Measurements from ENCODE around the gene POU3F4.

The POU3F4 gene

DNA sequence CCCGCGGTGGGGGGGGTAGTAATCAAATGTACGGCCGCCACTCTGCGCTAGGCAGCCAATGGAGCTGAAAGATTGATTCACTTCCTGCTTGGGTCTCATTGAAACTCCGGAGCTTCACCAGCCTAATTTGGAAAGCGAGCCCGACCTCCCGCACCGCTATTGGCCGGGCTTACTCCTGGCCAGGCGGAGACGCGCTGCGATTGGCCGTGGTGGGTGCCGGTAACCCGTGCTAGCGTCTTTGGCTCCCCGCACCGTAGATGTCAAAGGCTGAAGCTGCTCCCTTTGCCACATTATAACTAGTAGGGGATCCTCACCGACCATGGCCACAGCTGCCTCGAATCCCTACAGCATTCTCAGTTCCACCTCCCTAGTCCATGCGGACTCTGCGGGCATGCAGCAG is at the start of gene POU3F4:
TSS of gene POU3F4 (plus strand) at position 285 of the 400 bp plus-strand sequence. CDS start at position 320, 35 bp downstream.
- peak; percentile 83 for DNase-seq

DNA sequence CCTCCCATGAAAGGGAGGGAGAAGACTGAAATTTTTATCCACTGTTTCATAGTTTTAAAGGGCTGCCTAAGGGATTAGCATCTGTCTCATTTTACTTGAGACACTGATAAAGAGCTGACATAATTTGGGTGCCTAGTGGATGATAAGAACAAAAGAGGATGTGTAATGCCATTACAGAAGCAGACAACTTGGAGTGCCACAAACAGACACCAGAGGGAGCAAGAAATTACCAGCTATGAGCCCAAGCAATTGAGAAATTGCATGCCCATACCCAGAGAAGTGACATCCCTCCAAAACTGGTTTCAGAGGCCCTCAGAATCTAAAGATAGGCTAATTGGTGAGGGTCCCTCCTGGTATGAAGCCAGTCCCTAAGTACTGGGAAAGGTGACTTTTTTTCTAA is 38.5 kb upstream of the POU3F4 start:
- peak; percentile 58 for DNase-seq

DNA sequence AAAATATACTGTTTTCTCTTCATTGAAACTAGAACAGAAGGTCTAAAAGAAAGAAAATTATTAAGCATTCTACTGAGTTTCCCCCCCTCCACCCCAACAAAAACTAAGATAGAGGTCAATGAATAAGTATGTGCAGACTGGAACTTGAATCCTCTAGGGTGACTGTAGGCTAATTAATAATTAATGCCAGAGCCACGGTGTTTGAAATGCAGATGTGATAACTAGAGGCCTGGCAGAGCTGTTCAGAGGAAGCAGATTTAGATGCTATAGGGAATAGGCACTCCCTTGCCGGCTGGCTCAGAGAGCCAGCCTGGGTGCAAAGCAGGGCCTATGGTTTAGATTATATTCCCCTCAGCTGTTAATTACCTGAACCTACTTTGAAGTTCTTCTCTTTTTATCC is 12.2 kb upstream of the POU3F4 start:
- no peak for DNase-seq

DNA sequence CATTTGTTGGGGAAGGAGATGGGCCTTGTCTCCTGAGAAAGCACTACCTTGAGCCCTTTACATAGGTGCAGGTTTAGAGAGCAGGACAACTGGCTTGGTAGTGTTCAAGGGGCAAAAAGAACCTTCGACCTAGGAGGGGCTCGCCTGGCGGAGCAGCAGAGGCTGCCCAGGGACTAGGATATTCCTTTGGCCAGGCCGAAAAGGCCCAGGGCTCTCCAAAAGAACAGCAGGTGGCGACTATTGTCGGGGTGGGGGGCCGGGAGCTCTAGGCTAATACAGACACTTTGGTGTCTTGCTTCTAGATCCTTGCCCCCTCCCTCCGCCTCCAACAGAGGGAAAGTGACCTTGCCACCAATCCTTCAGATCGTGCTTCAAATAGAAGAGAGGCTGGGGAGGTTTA is 7.1 kb upstream of the POU3F4 start:
- DNase-seq: no peak

DNA sequence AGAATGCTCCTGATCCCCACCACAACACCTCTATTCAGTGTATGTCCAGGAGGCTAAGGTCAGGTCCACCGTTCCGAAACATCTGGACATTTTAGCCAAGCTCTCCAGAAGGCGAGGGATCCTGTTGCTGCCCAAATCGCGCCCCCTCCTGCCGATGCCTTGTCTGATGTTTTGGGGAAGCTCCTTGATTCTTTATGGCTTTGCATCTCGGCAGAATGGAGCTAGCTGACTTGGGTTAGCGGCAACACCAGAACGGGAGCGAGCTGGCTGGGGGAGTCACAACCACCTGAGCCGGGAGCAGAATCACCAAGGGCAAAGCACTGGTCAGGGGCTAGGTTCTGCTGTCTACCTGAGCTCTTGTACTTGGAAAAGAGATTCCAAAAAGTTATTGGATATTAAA is 6.6 kb upstream of the POU3F4 start:
- DNase-seq: no peak

DNA sequence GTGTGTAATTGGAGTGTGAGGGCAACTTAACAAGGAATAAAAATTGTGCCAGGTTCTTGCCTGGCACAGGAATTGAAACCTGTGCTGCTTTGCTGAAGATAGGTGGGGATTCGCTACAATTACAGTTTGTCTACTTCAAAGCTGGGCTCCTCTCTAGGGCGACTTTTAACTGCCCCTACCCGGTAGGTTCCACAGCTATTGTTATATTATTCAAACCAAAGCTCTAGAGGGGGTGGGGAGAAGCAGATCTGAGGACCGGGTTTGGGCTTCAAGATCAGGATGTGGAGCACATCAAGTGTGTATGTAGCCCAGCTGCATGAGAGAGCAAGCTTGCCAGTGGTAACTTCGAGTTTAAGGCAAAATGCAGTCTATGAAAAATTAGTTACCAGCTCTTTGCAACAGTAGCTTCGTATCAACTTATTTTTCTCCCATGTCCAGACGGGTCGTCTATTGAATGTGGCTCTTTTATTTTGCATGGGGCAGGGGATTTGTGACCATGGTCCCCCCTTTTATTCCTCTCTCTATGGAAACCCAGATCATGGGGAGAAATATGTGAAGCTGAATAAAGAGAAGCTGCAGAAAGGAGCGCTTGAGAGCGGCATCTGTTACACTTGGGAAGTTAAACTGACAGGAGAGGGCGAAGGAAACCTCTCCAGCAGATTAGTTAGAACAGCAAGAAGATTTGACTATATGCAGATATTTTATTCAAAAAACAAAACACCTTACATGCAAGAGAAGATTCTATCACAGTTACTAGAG is 3.2 kb upstream of the POU3F4 start:
- DNase-seq: no peak

DNA sequence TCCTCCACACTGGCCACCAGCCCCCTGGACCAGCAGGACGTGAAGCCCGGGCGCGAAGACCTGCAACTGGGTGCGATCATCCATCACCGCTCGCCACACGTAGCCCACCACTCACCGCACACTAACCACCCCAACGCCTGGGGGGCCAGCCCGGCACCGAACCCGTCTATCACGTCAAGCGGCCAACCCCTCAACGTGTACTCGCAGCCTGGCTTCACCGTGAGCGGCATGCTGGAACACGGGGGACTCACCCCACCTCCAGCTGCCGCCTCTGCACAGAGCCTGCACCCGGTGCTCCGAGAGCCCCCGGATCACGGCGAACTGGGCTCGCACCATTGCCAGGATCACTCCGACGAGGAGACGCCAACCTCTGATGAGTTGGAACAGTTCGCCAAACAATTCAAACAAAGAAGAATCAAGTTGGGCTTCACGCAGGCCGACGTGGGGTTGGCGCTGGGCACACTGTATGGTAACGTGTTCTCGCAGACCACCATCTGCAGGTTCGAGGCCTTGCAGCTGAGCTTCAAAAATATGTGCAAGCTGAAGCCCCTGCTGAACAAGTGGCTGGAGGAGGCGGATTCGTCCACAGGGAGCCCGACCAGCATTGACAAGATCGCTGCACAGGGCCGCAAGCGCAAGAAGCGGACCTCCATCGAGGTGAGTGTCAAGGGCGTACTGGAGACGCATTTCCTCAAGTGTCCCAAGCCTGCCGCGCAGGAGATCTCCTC is 600 bp downstream of the POU3F4 start:
- peak; percentile 60 for DNase-seq

DNA sequence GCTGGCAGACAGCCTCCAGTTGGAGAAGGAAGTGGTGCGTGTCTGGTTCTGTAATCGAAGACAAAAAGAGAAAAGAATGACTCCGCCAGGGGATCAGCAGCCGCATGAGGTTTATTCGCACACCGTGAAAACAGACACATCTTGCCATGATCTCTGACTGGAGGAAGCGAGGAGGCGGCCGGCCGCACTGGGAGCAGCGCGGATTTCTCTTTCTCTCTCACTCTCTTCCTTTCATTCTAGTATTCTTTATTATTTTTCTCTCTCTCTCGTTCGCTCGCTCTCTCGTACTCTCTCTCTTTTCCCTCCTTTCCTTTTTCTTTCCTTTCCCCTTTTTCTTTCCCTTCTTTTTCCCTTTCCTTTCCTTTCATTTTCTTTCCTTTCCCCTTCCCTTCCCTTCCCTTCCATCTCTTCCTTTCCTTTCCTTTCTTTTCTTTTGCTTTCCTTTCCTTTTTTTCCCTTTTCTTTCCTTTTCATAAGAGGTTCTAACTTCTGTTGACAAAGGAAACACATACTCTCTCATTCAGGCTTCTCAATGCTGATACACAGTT is 1.2 kb downstream of the POU3F4 start:
- DNase-seq: no peak

DNA sequence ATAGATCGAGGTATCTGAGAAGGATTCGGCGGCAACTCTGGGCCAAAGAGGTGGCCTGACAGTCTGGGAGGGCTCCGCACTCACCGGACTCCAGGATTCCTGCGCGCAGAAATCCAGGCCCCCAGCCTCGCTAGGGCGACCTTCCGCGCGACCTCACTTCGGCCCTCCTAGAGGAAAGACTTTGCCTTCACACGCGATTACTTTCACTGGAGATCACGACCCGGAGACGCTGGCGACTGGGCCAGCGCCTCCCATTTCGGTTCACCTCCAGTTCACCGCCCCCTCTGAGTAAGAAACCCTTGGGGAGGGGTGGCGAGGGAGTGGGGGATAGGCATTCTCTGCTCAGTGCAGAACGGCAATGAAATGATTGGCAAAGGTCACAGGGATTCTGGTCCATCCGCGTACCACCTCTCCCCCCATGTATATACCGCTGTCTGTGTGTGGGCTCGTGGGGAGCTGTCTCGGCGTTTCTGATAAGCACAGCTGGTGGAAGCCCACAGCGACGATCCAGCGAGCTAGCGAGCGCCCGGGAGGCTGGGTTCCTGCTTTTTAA is 2.5 kb downstream of the POU3F4 start:
- peak; percentile 58 for DNase-seq

DNA sequence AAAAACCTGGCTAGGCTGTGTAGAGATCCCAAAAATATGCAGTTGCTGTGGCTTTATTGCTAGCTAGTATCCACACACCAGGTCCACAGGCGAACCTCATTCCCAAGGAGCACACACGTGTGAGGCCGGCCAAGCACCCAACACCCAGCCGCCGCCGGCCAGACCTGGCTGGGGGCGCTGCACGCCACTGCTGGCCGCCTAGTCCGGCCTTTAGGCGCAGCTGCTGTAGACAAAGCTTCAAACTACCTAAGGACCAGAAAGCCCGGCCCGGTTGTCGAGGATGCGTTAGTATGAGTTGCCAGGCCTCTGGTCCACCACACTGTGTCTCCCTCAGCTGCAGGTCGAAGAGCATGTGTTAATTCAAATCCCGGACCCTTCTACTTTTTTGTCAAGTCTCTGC is 3.1 kb downstream of the POU3F4 start:
- peak; percentile 66 for DNase-seq

DNA sequence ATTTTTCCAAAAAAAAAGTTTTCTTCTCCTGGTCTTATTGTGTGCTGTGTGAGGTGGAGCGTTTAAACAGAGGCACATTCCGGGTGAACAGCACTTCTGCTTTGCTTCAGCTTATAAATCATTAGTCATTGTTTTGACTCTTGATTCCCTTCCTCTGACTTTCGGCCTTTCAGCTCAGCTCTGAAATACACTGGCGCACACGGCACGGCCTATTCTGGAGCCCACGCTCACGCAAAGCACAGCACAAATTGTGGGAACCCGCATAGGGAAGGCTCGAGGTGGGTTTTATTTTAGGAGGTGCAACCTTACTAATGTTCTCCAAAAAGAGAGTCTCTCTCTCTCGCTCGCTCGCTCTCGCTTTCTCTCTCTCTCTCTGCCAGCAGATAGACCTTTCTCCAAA is 4.0 kb downstream of the POU3F4 start:
- DNase-seq: no peak

DNA sequence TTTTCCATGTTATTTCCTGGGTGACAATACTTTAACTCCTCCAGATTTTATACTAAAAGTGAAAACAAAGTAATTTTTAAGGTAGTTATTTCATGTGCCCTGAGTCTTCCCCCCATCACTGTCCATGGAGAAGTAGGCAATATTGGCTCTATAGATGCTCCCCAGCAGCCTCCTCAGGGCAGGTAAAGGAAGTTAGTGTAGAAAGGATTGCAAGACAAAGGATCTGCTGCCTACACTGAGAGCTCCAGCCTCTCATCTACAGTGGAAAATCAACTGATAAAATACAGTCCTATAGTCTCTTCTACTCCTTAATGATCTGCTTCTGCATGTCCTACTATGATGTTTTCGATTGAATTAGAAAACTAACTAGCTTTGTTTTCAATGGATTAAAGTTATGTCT is 8.5 kb downstream of the POU3F4 start:
- DNase-seq: no peak

DNA sequence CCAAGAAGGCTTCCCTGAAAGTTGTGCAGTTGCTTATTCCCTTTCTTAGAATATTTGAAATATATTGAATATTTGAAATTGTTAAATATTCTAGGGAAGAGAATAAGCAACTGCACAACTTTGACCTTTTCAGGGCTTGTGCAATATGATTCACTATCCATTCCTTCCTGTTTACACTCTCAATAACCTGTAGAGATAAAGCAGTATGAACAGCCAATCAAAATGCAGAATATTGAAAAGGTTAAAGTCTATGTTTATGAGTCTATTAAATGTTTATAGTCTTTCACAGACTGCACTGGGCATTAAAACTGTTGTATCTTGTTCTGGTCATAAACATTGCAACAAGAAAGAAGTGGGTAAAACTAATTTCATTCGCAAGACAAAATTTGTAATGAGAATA is 13.8 kb downstream of the POU3F4 start:
- no peak for DNase-seq

DNA sequence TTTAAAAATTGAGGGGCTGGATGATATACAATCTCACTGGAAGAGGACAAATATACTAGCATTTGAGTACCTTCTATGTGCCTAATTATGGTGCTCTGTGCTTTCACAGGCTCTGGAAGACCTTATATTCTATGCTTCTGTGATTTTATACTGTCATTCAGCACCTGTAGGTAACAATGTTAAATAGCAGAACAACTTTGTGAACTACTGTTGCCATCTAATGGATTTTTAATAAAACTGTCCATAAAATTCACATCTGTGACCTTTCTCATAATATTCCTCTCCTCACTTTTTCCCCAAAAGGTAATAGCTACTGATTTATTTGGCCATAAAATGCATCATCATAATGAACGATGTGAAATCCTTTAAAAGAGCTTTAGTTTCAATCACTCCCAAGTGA is 21.9 kb downstream of the POU3F4 start:
- no peak for DNase-seq

DNA sequence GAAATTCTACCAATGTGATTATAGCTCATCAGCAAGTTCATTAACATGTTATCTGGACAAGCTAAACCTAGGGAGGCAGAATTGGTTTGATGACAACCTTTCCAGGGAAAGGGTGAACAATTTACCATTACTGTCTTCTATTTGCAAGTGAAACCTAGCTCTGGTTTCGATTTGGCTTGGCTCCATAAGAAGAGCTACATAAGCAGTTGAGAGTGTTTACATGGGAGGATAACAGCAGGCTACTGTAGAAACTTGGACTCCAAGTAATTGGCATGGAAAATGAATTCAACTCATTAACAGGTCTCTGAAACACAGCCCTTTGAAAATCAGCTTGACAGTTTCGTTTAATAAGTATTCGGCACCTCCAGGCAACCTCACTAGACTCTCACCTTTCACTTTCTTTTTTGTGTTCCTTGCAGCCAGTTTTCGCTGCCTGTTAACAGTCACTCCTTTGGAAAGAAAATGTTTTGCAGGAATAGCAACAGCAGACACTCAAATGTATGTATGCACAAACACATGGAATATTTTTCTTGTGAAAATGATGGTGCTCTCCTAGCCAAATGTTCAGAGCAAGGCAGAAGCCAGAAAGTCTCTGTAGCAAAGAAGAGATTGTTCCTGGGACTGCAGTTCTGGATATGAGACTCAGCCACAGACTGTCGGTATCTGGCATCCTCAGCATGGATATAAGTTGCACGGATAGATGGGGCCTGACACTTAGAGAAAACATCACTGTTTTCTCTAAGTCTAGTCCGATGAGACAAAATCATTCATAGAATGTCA is 27.5 kb downstream of the POU3F4 start:
- DNase-seq: no peak
